Osteocyte (in vitro differentiated cells): Measurements from ENCODE around the gene HOXA3. TPM values are rescaled to one million over a fixed set of nuclear protein-coding genes. Genes with fewer than 3 reads are reported as not detected.

Experiments
- DNase-seq: peaks from one replicate; pipeline ENCODE4 v3.0.0; 2021; ENCODE audit warnings: mixed read lengths; ENCODE audit not compliant: unreplicated experiment; ENCODE audit errors: extremely low spot score
- H3K27ac Mint-ChIP-seq: one replicate; pipeline ENCODE4 v1.8.0; 2021; ENCODE audit warnings: mild to moderate bottlenecking, mixed read lengths; ENCODE audit not compliant: unreplicated experiment
- H3K27me3 Mint-ChIP-seq: one replicate; pipeline ENCODE4 v1.8.0; 2021; ENCODE audit warnings: mixed read lengths; ENCODE audit not compliant: unreplicated experiment
- H3K36me3 Mint-ChIP-seq: one replicate; pipeline ENCODE4 v1.8.0; 2021; ENCODE audit warnings: mixed read lengths; ENCODE audit not compliant: unreplicated experiment
- H3K4me1 Mint-ChIP-seq: one replicate; pipeline ENCODE4 v1.8.0; 2021; ENCODE audit warnings: mixed read lengths; ENCODE audit not compliant: unreplicated experiment
- H3K4me3 Mint-ChIP-seq: one replicate; pipeline ENCODE4 v1.8.0; 2021; ENCODE audit warnings: mild to moderate bottlenecking, moderate library complexity, mixed read lengths; ENCODE audit not compliant: unreplicated experiment
- H3K9me3 Mint-ChIP-seq: one replicate; pipeline ENCODE4 v1.8.0; 2021; ENCODE audit warnings: mixed read lengths; ENCODE audit not compliant: unreplicated experiment
- CTCF ChIP-seq: fragments of 200-600 bp; sonication (generic); IDR thresholded peaks from 2 replicates; pipeline ENCODE4 v1.5.0; 2021; ENCODE audit warnings: antibody characterized with exemption, mild to moderate bottlenecking, moderate library complexity
- total RNA-seq: library from RNA; stranded (reverse); gene quantifications from 2 replicates; pipeline ENCODE4 v1.2.1, GENCODE V29; 2021

HOXA3 gene
- total RNA-seq, 1 donor from 2014 or later = not detected

GRCh38 chr7:27118580-27118979, 33.8 kb downstream of the HOXA3 start:
- Mint-ChIP-seq H3K9me3 (no peaks in the 10 kb centered on the region), H3K27ac (no peak overlapping the region), H3K4me3 (no peak overlapping the region), H3K36me3 (no peaks in the 10 kb centered on the region), H3K4me1 (peaks cover 1% of the 10 kb centered on the region), H3K27me3 (peaks cover 88% of the 10 kb centered on the region)
- DNase-seq = no peak
- TF ChIP-seq CTCF = no peak

GRCh38 chr7:27117887-27118491, 34.4 kb downstream of the HOXA3 start:
- H3K4me3 Mint-ChIP-seq = no peak overlapping the region
- no peaks in the 10 kb centered on the region for H3K9me3 Mint-ChIP-seq
- H3K36me3 Mint-ChIP-seq = no peaks in the 10 kb centered on the region
- H3K4me1 Mint-ChIP-seq = peaks cover 1% of the 10 kb centered on the region
- TF ChIP-seq CTCF = no peak
- peaks cover 86% of the 10 kb centered on the region for H3K27me3 Mint-ChIP-seq
- DNase-seq = no peak
- no peak overlapping the region for H3K27ac Mint-ChIP-seq

GRCh38 chr7:27116962-27117886, 35.2 kb downstream of the HOXA3 start:
- Mint-ChIP-seq H3K4me1 (peaks cover 1% of the 10 kb centered on the region), H3K27me3 (peaks cover 86% of the 10 kb centered on the region), H3K9me3 (no peaks in the 10 kb centered on the region), H3K27ac (no peak overlapping the region), H3K4me3 (no peak overlapping the region), H3K36me3 (no peaks in the 10 kb centered on the region)
- no peak for DNase-seq
- TF ChIP-seq CTCF = no peak

GRCh38 chr7:27116031-27116961, 36.1 kb downstream of the HOXA3 start:
- H3K27ac Mint-ChIP-seq = no peak overlapping the region
- no peak overlapping the region for H3K4me3 Mint-ChIP-seq
- H3K9me3 Mint-ChIP-seq = no peaks in the 10 kb centered on the region
- no peak for DNase-seq
- peaks cover 86% of the 10 kb centered on the region for H3K27me3 Mint-ChIP-seq
- peaks cover 1% of the 10 kb centered on the region for H3K4me1 Mint-ChIP-seq
- no peaks in the 10 kb centered on the region for H3K36me3 Mint-ChIP-seq
- TF ChIP-seq CTCF = no peak
